GM19455 (cell line): ENCODE data around the gene CATSPER2.
"Not testable (repeated sequence)": the region's sequence is repeated elsewhere in the genome, so short reads cannot be mapped to it uniquely, and the experiment has no call there.

Source experiments
- ATAC-seq: cut with Tn5 transposase; IDR thresholded peaks from one replicate; pipeline ENCODE4 v1.9.1; 2021; ENCODE audit not compliant: unreplicated experiment

CATSPER2 gene

DNA sequence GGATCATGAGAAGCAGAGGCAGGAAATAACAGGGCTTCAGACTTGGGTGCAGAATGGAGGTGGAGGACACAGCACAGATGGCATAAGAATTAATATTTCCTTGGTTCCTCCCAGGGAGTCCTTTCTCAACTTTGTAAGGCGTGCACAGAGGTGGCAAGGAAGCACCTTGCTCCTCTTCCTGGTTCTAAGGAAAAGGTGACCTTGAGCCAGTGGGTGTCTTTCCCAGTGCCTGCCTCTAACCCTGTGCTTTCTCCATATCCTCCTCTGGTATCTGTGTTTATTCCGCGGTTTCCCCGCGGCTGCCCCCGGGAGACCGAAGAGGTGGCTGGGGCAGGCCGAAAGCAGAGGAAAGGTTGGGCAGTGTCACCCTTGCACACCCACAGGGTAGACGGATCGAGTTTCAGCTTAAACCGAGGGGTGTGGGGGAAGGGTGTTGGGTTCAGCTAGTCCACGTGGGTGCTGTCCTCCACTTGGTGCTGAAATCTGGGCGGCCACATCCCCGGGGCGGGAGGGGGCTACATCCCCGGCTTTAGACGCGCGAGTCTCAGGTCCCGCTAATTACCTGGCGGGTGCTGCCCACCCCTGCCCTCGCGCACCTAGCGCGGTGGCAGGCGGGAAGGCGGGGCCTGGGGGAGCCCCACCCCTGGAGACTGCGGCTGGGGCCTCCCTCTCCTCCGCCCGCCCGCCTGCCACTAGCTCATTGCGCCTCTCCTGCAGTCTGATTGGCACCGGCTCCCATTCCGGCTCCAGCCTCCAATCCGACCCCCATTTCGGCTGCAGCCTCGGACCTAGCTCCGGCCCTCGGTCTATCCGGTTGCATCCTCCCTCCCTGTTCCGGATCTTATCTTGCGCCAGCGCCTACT is 55.1 kb downstream of the CATSPER2 start, which contains the start of gene CKMT1B:
Gene CKMT1B, plus strand, starts transcription at position 700 of the 863 bp plus-strand sequence. CDS start 192 bp downstream, outside the sequence.
- ATAC-seq = not testable (repeated sequence)

DNA sequence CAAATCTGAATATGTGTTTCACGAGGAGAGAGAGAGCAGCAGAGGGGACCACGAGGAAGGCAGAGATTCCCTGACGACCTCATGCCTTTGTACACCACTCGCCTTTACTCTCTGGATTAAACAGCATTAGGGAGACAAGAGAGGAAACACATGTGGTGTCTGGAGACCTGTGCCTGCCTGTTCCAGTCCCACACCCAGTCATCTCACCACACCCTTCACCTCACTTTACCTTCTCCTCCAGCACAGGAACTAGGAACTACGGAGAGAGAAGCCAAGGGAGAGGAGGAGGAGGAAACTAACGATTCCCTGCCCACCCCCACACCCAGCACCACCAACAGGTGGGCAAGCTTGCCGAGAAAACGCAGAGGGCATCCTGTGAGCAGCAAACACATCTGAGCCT is 55.8 kb downstream of the CATSPER2 start:
- not testable (repeated sequence) for ATAC-seq

DNA sequence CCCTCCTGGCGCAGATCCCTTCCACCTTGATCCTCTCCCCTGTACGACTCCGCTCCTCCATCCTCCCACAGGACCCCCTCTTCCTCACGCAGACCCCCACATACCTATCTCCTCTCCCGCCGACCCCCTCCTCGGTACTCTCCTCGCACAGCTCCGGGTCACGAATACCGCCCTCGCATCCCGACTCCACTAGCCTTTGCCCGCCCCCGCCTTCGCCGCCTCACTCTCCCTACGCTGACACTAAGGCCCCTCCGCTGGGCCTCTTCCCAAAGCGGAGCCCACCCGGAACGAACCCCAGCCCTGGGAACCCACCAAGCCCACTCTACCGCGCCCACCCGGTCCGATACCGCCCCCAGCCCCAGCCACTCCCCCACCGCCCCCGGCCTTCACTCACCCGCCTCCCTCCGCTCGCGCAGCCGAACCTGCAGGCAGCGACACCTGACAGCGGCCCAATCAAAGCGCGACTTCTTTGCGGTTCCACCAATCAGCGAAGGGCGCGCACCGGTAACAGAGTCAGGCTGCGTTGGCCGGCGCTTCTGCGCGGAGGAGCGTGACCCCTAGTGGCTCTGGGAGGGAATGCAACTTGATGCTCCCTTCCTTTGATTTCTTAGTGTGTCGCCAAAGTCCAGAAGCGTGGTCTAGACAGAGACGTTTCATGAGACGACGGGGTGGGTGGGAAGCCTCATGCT is 58.7 kb downstream of the CATSPER2 start, which contains the start of gene PPIP5K1:
Gene PPIP5K1, minus strand, starts transcription at position 431 of the 689 bp plus-strand sequence. CDS start 5,704 bp downstream, outside the sequence.
- ATAC-seq = peak; percentile 92
